KOPT-K1 (cell line): ENCODE data around the gene MAP2K4.

Experiments
- H3K27ac ChIP-seq: fragments of 200-600 bp; sonication (generic); 2 replicates; pipeline ENCODE4 v1.5.1; 2016; ENCODE audit warnings: antibody characterized with exemption, mild to moderate bottlenecking, low read depth, low read length; ENCODE audit not compliant: poor library complexity, severe bottlenecking
- H3K36me3 ChIP-seq: fragments of 200-600 bp; sonication (generic); 2 replicates; pipeline ENCODE4 v1.5.1; 2017; ENCODE audit warnings: antibody characterized with exemption, mild to moderate bottlenecking, low read length, moderate library complexity; ENCODE audit not compliant: insufficient read depth
- H3K9me3 ChIP-seq: fragments of 200-600 bp; sonication (generic); 2 replicates; pipeline ENCODE4 v1.5.1; 2017; ENCODE audit warnings: antibody characterized with exemption, low read length, mild to moderate bottlenecking; ENCODE audit not compliant: insufficient read depth, poor library complexity, severe bottlenecking

Gene MAP2K4

DNA sequence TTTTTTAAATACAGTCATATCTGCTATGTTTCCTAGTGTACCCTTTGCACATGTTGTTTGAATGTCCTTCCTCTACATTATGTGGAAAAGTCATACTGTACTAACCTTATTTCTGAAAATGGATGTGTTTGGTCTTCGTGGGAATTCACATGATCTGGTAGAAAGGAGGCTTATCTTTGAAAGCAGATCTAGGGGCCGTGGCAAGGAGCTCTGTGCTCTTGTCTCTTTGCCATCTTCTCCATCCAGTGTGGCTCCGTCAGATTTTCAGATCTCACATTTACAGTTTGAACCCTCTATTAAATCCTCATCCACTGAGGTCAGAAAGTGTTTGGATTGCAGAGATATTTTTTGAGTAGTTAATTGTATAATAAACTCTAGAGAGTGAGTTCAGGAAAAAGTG lies 32.9 kb downstream of the MAP2K4 start:
- Histone ChIP-seq H3K36me3 (no peaks in the 10 kb centered on the region), H3K27ac (peak overlapping the region; percentile 18), H3K9me3 (no peaks in the 10 kb centered on the region)

DNA sequence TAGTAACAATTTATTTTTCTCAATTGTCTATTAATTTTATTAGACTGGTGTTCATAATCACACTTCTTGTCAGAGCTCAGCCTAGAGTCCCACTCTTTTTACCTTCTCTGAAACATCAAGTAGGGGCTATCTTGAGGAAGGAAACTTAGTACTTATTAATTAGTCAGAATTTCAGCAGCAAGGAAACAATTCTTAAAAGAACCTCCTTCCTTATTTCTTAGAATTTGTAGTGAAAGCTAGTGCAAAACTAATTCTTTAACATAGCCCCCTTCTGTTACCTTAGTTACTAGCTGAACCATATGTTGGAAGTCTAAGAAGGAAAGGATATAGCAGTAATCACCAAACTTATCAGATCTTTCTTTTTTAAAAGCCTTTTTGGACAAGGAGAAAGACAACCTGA lies 35.2 kb downstream of the MAP2K4 start:
- Histone ChIP-seq H3K27ac (no peak overlapping the region), H3K36me3 (no peaks in the 10 kb centered on the region), H3K9me3 (no peaks in the 10 kb centered on the region)

GRCh38 chr17:12057520-12057919 lies 36.8 kb downstream of the MAP2K4 start:
- H3K36me3 ChIP-seq, result peaks cover 5% of the 10 kb centered on the region; the same call in 1 of the 2 replicates

GRCh38 chr17:12058535-12058934 lies 37.9 kb downstream of the MAP2K4 start:
- Histone ChIP-seq H3K27ac (no peak overlapping the region), H3K36me3 (peaks cover 14% of the 10 kb centered on the region; the same call in 1 of the 2 replicates), H3K9me3 (no peaks in the 10 kb centered on the region)

More at GRCh38 chr17:12057520-12057919, 36.8 kb downstream of the MAP2K4 start:
- no peak overlapping the region for H3K27ac ChIP-seq
- no peaks in the 10 kb centered on the region for H3K9me3 ChIP-seq

- H3K36me3 ChIP-seq, result peaks cover 21% of the 10 kb centered on the region
These were observed 41.6 kb downstream of the MAP2K4 start for GRCh38 chr17:12062249-12062648.

GRCh38 chr17:12064395-12064794 lies 43.7 kb downstream of the MAP2K4 start:
- H3K36me3 ChIP-seq, result peaks cover 21% of the 10 kb centered on the region
- no peak overlapping the region for H3K27ac ChIP-seq
- no peaks in the 10 kb centered on the region for H3K9me3 ChIP-seq

More at GRCh38 chr17:12062249-12062648, 41.6 kb downstream of the MAP2K4 start:
- H3K9me3 ChIP-seq, result no peaks in the 10 kb centered on the region
- no peak overlapping the region for H3K27ac ChIP-seq

- H3K9me3 ChIP-seq, result peaks cover 3% of the 10 kb centered on the region
- H3K27ac ChIP-seq, result no peak overlapping the region
- peaks cover 20% of the 10 kb centered on the region for H3K36me3 ChIP-seq
These were observed 46.8 kb downstream of the MAP2K4 start for GRCh38 chr17:12067485-12067884.

GRCh38 chr17:12068946-12069345 lies 48.3 kb downstream of the MAP2K4 start:
- Histone ChIP-seq H3K27ac (no peak overlapping the region), H3K36me3 (peaks cover 19% of the 10 kb centered on the region), H3K9me3 (peaks cover 3% of the 10 kb centered on the region)

DNA sequence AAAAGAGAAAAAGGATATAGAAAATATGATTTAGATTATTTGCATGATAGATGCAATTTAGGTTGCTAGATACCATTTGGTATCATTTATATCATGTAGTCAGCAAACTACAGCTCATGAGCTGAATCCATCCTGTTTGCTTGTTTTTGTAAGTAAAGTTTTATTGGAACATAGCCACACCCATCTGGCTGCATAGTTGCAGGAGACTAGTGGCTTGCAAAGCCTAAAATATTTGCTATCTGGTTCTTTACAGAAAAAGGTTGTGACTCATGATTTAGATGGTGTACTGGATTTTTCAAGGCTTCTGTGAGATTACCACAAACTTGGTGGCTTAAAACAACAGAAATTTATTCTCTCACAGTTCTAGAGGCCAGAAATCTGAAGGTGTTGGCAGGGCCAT lies 49.9 kb downstream of the MAP2K4 start:
- H3K36me3 ChIP-seq, result peaks cover 30% of the 10 kb centered on the region
- H3K9me3 ChIP-seq, result peaks cover 9% of the 10 kb centered on the region
- H3K27ac ChIP-seq, result no peak overlapping the region

GRCh38 chr17:12074346-12074745 lies 53.7 kb downstream of the MAP2K4 start:
- peaks cover 9% of the 10 kb centered on the region for H3K9me3 ChIP-seq
- H3K36me3 ChIP-seq, result peaks cover 54% of the 10 kb centered on the region
- H3K27ac ChIP-seq, result no peak overlapping the region

- Histone ChIP-seq H3K9me3 (peaks cover 6% of the 10 kb centered on the region), H3K27ac (no peak overlapping the region), H3K36me3 (peaks cover 72% of the 10 kb centered on the region)
These were observed 57.1 kb downstream of the MAP2K4 start for GRCh38 chr17:12077773-12078172.

DNA sequence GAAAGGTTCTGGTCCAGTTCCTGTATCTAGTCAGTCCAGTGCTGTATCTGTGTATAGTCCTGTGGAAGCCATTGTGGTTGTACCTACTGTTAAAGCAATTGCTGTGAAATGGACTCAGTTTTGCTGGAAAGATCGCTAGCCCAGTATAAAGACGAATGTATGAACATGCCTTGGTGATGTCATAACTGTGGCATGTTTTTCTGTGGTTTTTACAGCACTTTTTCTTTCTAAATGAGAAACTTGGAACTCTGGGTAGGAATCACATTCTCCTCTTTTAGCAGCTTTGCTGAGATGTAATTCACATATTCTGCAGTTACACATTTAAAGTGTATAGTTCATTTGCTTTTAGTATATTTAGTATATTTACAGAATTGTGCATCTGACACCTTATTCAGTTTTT lies 58.1 kb downstream of the MAP2K4 start:
- Histone ChIP-seq H3K9me3 (peaks cover 6% of the 10 kb centered on the region), H3K36me3 (peaks cover 64% of the 10 kb centered on the region), H3K27ac (no peak overlapping the region)

GRCh38 chr17:12081720-12082119 lies 61.0 kb downstream of the MAP2K4 start:
- Histone ChIP-seq H3K36me3 (peaks cover 48% of the 10 kb centered on the region), H3K9me3 (no peaks in the 10 kb centered on the region), H3K27ac (no peak overlapping the region)

DNA sequence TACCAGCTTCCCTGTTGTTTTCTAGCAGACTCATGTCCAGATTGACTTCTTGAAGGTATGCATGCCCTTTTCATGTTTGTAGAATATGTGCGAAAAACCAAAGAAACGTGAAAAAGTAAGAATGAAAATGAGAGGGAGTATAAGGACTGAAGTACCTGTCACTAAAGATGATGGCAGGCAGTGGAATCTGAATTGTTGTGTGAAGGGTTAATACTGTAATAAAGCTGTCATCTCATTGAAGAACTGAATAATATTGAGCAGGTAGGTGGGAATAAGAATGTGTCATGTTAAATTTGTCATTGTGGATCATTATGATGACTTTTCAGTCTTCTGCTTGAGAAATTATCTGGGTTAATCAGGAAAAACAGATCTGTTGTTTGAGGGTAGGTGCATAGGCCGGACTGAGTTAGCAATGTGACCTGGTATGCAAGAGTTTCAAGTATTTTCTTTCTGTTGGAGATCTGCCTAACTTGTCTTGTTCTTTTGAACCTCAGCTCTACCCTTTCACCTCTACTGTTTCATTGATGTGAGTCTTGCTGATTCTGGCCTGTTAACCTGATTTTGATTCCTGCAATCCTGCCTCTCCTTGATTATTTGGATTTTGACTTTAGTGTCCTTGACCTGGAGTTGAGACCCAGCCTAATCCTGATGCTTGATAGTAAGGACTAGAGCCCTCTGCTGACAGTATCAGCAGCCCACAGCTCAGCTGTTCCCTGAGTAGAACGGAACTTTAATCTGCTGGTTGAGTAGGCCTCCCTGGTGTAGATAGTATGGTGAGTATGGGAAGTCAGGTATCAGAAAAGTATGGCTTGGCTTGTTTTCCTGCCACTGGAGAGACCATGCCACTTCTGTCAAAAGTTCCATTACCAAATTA lies 64.6 kb downstream of the MAP2K4 start:
- H3K27ac ChIP-seq, result no peak overlapping the region
- H3K36me3 ChIP-seq, result peaks cover 27% of the 10 kb centered on the region
- no peaks in the 10 kb centered on the region for H3K9me3 ChIP-seq

DNA sequence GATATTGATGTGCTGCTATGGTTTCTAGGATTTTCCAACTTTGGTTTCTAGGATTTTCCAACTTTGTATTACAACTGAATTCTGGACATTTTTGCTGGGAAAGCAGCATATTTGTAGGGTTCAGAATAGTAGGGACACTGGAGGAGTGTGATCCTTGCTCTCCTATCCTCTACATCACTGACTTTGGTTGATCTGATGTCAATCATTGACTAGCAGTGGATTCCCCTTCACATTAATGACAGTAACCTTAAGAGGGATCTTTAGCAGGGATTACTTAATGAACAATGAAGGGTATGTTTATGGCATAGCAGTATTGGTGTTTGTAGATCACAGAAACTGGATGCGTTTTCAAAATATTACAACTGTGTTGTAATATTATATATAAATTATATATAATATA lies 67.4 kb downstream of the MAP2K4 start:
- H3K27ac ChIP-seq, result no peak overlapping the region
- H3K36me3 ChIP-seq, result peaks cover 12% of the 10 kb centered on the region; the same call in 1 of the 2 replicates
- H3K9me3 ChIP-seq, result no peaks in the 10 kb centered on the region
